Kidney epithelial cell (primary cell): ENCODE results near the gene HLA-A. TPM values are rescaled to one million over a fixed set of nuclear protein-coding genes. Genes with fewer than 3 reads are reported as not detected.
"Not testable (repeated sequence)": the region's sequence is repeated elsewhere in the genome, so short reads cannot be mapped to it uniquely, and the experiment has no call there.

Experiments used
- DNase-seq: peaks from one replicate; pipeline ENCODE4 v3.0.0-alpha.2; 2010; ENCODE audit warnings: low read depth
- H3K27me3 ChIP-seq: 2 replicates; pipeline ENCODE4 v1.6.0; 2011; ENCODE audit warnings: low read length; ENCODE audit not compliant: control insufficient read depth, insufficient read depth
- H3K36me3 ChIP-seq: 2 replicates; pipeline ENCODE4 v1.5.1; 2011; ENCODE audit warnings: low read length; ENCODE audit not compliant: control insufficient read depth, insufficient read depth
- H3K4me3 ChIP-seq: 2 replicates; pipeline ENCODE4 v1.5.1; 2011; ENCODE audit warnings: low read depth, mild to moderate bottlenecking, control low read depth, low read length
- CTCF ChIP-seq: IDR thresholded peaks from 2 replicates; pipeline ENCODE4 v1.5.1; 2011; ENCODE audit warnings: mild to moderate bottlenecking, moderate library complexity, low read length, control low read depth, inconsistent platforms; ENCODE audit not compliant: insufficient read depth, poor library complexity, severe bottlenecking
- total RNA-seq: library from RNA; depleted of rRNA; stranded (reverse); fragments of >200 nt; gene quantifications from 2 replicates; pipeline ENCODE4 v1.2.3, GENCODE V29; 2015

HLA-A gene
- total RNA-seq, 1 donor from 2014 or later = 832 TPM

GRCh38 chr6:29959467-29959866, 17.1 kb downstream of the HLA-A start:
- no peaks in the 10 kb centered on the region for H3K36me3 ChIP-seq
- H3K4me3 ChIP-seq = no peak overlapping the region
- H3K27me3 ChIP-seq = no peaks in the 10 kb centered on the region
- TF ChIP-seq CTCF = no peak
- no peak for DNase-seq

GRCh38 chr6:29961966-29962365, 19.6 kb downstream of the HLA-A start:
- no peaks in the 10 kb centered on the region for H3K36me3 ChIP-seq
- no peak for TF ChIP-seq CTCF
- DNase-seq = no peak
- no peaks in the 10 kb centered on the region for H3K27me3 ChIP-seq
- no peak overlapping the region for H3K4me3 ChIP-seq

GRCh38 chr6:29963697-29964096, 21.4 kb downstream of the HLA-A start:
- H3K4me3 ChIP-seq, H3K36me3 ChIP-seq, H3K27me3 ChIP-seq, DNase-seq: not testable (repeated sequence)

GRCh38 chr6:29964518-29964886, 22.2 kb downstream of the HLA-A start:
- Histone ChIP-seq H3K4me3 (no peak overlapping the region), H3K36me3 (no peaks in the 10 kb centered on the region), H3K27me3 (no peaks in the 10 kb centered on the region)
- no peak for DNase-seq
- no peak for TF ChIP-seq CTCF

- H3K4me3 ChIP-seq = peak overlapping the region; percentile 33
- DNase-seq = peak; percentile 72
- H3K27me3 ChIP-seq = no peaks in the 10 kb centered on the region
- H3K36me3 ChIP-seq = no peaks in the 10 kb centered on the region
- no peak for TF ChIP-seq CTCF
Observed at GRCh38 chr6:29964887-29965562, 22.7 kb downstream of the HLA-A start.

- DNase-seq = no peak
- Histone ChIP-seq H3K4me3 (peak overlapping the region; percentile 33), H3K27me3 (no peaks in the 10 kb centered on the region), H3K36me3 (no peaks in the 10 kb centered on the region)
- TF ChIP-seq CTCF = no peak
Observed at GRCh38 chr6:29965563-29965872, 23.2 kb downstream of the HLA-A start.
